Measurements from ENCODE around the gene NGFR. TPM values are rescaled to one million over a fixed set of nuclear protein-coding genes. Genes with fewer than 3 reads are reported as not detected.
A peak's percentile ranks its signal among the peaks of the same experiment; 100 is the strongest.
"Not testable (repeated sequence)": the region's sequence is repeated elsewhere in the genome, so short reads cannot be mapped to it uniquely, and the experiment has no call there.

NGFR gene
- total and polyA plus RNA-seq, 8 donors, result 1.1 to 6.6 (median 3.1) TPM; not detected in 1

DNA sequence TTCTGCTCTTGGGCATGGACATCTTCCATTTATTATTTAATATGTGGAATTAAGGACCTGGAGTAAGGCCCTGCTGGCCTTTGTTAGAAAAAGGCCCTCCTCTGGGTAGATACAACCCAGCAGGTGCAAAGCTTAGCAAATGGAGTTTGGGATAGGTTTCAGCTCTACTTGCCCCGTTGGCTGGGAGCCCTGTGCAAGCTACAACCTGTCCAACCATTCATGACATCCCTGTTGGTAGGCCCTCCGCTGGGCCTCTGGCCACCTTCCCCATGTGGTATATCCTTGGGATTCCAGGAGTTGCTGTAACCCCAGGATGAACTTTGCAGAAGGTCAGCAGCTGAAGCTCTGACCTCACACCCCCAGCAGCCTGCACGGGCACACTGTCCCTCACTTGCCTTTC, 6.4 kb downstream of the NGFR start:
- intact Hi-C loops (cut with DNase I; ENCODE audit: low total_unique reads), result no loop called here
- H3K27me3 ChIP-seq, result peaks cover 0 to 98% (median 62%) of the 10 kb centered on the region in 3 donors
- H3K4me1 ChIP-seq, result peaks cover 14 to 19% (median 18%) of the 10 kb centered on the region in 4 donors
- no peak for DNase-seq
- H3K27ac ChIP-seq, result no peak overlapping the region
- H3K4me3 ChIP-seq, result no peak overlapping the region
- WGBS, 5 donors, result 56 to 79% (median 67%) methylated on average over 3 of the region's 3 CpGs
- no peak for TF ChIP-seq POLR2AphosphoS5 (IDR thresholded peaks at IDR 0.05)
- no peaks in the 10 kb centered on the region for H3K9me3 ChIP-seq
- no peaks in the 10 kb centered on the region for H3K36me3 ChIP-seq

DNA sequence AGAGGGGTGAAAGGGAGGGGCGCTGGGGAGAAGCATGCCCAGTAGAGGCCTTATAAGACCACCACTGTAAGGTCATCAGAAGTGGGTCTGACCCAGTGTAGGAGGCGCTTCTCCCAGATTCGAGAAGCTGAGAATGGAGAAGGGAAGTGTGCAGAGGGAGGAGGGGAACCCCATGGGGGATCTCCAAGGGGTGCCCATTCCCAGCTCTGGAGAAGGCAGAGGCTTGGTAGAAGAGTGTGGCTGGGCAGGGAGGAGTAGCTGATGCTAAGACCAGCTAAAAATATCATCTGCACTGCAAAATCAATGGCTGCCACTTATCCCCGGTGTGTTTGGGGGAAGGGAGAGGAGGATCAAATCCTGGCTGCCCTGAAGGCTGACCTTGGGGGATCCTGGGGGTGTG, 7.2 kb downstream of the NGFR start:
- WGBS, 5 donors, result 46 to 59% (median 50%) methylated on average over 4 of the region's 4 CpGs
- no peak for DNase-seq
- TF ChIP-seq POLR2A (IDR thresholded peaks at IDR 0.05) (no peak), EP300 (IDR thresholded peaks at IDR 0.05) (no peak), POLR2AphosphoS5 (IDR thresholded peaks at IDR 0.05) (no peak)
- TF ChIP-seq, protein P1, sequence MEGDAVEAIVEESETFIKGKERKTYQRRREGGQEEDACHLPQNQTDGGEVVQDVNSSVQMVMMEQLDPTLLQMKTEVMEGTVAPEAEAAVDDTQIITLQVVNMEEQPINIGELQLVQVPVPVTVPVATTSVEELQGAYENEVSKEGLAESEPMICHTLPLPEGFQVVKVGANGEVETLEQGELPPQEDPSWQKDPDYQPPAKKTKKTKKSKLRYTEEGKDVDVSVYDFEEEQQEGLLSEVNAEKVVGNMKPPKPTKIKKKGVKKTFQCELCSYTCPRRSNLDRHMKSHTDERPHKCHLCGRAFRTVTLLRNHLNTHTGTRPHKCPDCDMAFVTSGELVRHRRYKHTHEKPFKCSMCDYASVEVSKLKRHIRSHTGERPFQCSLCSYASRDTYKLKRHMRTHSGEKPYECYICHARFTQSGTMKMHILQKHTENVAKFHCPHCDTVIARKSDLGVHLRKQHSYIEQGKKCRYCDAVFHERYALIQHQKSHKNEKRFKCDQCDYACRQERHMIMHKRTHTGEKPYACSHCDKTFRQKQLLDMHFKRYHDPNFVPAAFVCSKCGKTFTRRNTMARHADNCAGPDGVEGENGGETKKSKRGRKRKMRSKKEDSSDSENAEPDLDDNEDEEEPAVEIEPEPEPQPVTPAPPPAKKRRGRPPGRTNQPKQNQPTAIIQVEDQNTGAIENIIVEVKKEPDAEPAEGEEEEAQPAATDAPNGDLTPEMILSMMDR (IDR thresholded peaks at IDR 0.05), result no peak
- no peaks in the 10 kb centered on the region for H3K36me3 ChIP-seq
- H3K4me1 ChIP-seq, result peaks cover 7 to 11% (median 11%) of the 10 kb centered on the region in 4 donors
- H3K9me3 ChIP-seq, result no peaks in the 10 kb centered on the region
- no peak overlapping the region for H3K27ac ChIP-seq
- no peak overlapping the region for H3K4me3 ChIP-seq
- intact Hi-C loops (cut with DNase I; ENCODE audit: low total_unique reads), result no loop called here
- peaks cover 0 to 98% (median 54%) of the 10 kb centered on the region in 3 donors for H3K27me3 ChIP-seq

DNA sequence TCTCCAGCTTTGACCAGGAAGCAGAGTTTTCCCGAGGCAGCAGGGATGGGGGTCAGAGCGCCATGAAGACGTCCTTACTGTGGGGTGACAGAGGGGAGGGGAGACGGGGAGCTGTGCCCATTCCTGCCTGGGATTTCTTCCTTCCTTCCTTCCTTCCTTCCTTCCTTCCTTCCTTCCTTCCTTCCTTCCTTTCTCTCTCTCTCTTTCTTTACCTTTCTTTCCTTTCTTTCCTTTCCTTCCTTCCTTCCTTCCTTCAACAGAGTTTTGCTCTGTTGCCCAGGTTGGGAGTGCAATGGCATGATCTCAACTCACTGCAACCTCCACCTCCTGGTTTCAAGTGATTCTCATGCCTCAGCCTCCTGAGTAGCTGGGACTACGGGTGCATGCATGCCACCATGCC, 7.6 kb downstream of the NGFR start:
- H3K27ac ChIP-seq; H3K9me3 ChIP-seq; intact Hi-C loops (cut with DNase I; ENCODE audit: low total_unique reads); DNase-seq; H3K4me1 ChIP-seq; H3K4me3 ChIP-seq; H3K36me3 ChIP-seq: not testable (repeated sequence)
- peaks cover 0 to 98% (median 50%) of the 10 kb centered on the region in 3 donors for H3K27me3 ChIP-seq
- WGBS, 5 donors, result 48 to 69% (median 62%) methylated on average over 5 of the region's 5 CpGs

DNA sequence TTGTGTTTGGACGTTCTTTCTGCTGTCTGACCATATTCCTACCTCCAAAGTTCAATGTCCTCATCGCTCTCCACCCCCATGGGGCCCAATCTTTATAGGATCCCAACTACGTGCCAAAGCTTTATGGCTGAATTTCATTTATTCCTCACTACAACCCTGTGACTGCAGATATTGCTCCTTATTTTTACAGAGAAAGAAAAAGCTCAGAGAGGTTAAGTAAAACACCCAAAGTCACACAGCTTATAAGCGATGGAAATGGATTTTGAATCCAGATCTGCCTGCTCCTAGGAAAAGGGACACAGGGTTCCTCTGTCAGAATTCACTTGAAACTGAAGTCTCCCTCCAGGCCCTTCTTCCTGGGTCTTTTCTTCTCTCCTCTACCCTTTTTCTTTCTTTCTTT, 9.3 kb downstream of the NGFR start:
- no peak for DNase-seq
- no peak for TF ChIP-seq EP300 (IDR thresholded peaks at IDR 0.05)
- TF ChIP-seq, protein P1 (IDR thresholded peaks at IDR 0.05), result no peak
- TF ChIP-seq POLR2AphosphoS5 (IDR thresholded peaks at IDR 0.05), result no peak
- no peak for TF ChIP-seq POLR2A (IDR thresholded peaks at IDR 0.05)
- Histone ChIP-seq H3K27ac (no peak overlapping the region), H3K36me3 (no peaks in the 10 kb centered on the region), H3K4me1 (no peaks in the 10 kb centered on the region), H3K4me3 (no peak overlapping the region), H3K27me3 (peaks cover 0 to 97% (median 50%) of the 10 kb centered on the region in 3 donors), H3K9me3 (no peaks in the 10 kb centered on the region)
- 70 to 78% (median 74%) methylated on average over 4 of the region's 4 CpGs for WGBS, 5 donors
- intact Hi-C loops (cut with DNase I; ENCODE audit: low total_unique reads), result no loop called here

DNA sequence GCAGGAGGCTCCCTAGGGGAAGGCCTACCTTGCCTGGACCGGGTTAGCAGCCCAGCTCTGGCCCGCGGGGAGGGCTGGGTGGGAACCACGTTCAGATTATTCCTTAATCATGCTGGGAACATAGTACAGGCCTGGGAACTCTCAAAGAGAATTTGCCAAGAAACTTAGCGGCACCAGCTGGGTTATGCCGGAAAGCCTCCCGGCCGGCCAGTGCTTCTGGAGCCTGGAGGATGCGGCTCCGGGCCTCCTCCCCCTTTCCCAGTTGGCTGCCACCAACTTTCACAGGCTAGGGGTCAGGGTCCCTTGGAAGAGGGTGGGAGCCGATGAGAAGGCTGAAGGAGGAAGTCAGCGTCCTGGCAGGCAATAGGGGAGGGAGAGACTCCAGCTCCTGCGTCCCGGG, 10.8 kb downstream of the NGFR start:
- WGBS, 5 donors, result 67 to 83% (median 74%) methylated on average over 10 to 14 of the region's 14 CpGs
- H3K27me3 ChIP-seq, result peaks cover 0 to 88% (median 36%) of the 10 kb centered on the region in 3 donors
- intact Hi-C loops (cut with DNase I; ENCODE audit: low total_unique reads), result no loop called here
- no peaks in the 10 kb centered on the region for H3K9me3 ChIP-seq
- DNase-seq, result peak in 1 of 2 donors; percentile 72
- TF ChIP-seq EP300 (IDR thresholded peaks at IDR 0.05), result no peak
- no peak for TF ChIP-seq POLR2A (IDR thresholded peaks at IDR 0.05)
- TF ChIP-seq, protein P1 (IDR thresholded peaks at IDR 0.05), result no peak
- no peak for TF ChIP-seq POLR2AphosphoS5 (IDR thresholded peaks at IDR 0.05)
- no peak overlapping the region for H3K27ac ChIP-seq
- H3K4me1 ChIP-seq, result no peaks in the 10 kb centered on the region
- no peak overlapping the region for H3K4me3 ChIP-seq
- H3K36me3 ChIP-seq, result no peaks in the 10 kb centered on the region
